Measurements from ENCODE around the gene SLC38A6. TPM values are rescaled to one million over a fixed set of nuclear protein-coding genes. Genes with fewer than 3 reads are reported as not detected.
"Not testable (repeated sequence)": the region's sequence is repeated elsewhere in the genome, so short reads cannot be mapped to it uniquely, and the experiment has no call there.

The SLC38A6 gene
- total and polyA plus RNA-seq, 4 donors, result 8.5 to 41.3 (median 16.3) TPM

DNA sequence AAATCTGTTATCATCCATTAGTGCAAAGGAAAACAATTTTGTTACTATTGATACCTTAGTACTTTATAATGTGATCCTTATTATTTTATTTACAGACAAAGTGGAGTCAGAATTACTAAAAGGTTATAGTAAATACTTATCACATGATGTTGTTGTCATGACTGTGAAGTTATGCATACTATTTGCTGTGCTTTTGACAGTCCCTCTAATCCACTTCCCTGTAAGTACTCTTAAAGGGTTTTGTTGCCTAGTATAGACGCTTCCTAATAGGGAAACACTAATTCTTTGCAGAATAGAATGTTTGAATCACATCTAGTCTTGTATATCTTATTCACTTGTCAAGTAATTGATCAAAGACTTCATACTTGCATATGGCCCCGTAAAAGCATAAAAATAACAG, 69.4 kb downstream of the SLC38A6 start:
- ATAC-seq (ENCODE audit: low FRiP score) (no peak), DNase-seq (no peak)
- WGBS, 2 donors, result 85 to 89% methylated on average over 2 of the region's 2 CpGs
- Histone ChIP-seq H3K36me3 (ENCODE audit: control insufficient read depth in 1 of 2, insufficient read depth in 2 of 2, low read length in 1 of 2) (no peaks in the 10 kb centered on the region), H3K4me3 (ENCODE audit: low read length in 2 of 2) (no peak overlapping the region), H3K9me3 (ENCODE audit: control insufficient read depth, low read length) (no peaks in the 10 kb centered on the region), H3K27ac (ENCODE audit: low read depth in 1 of 2, low read length in 2 of 2) (no peak overlapping the region), H3K4me1 (ENCODE audit: control insufficient read depth in 1 of 2, insufficient read depth in 2 of 2, low read length in 2 of 2) (no peaks in the 10 kb centered on the region), H3K27me3 (ENCODE audit: control insufficient read depth in 1 of 2, insufficient read depth in 2 of 2, low read length in 1 of 2) (no peaks in the 10 kb centered on the region)
- intact Hi-C loops (cut with DNase I), result no loop called here

GRCh38 chr14:61051051-61051450, 70.0 kb downstream of the SLC38A6 start:
- WGBS, 2 donors, result 23 to 32% methylated on average over 1 of the region's 1 CpG
- no peaks in the 10 kb centered on the region for H3K36me3 ChIP-seq (ENCODE audit: control insufficient read depth in 1 of 2, insufficient read depth in 2 of 2, low read length in 1 of 2)
- H3K27ac ChIP-seq (ENCODE audit: low read depth in 1 of 2, low read length in 2 of 2), result no peak overlapping the region
- peak; percentile 65 to 72 for DNase-seq
- H3K27me3 ChIP-seq (ENCODE audit: control insufficient read depth in 1 of 2, insufficient read depth in 2 of 2, low read length in 1 of 2), result no peaks in the 10 kb centered on the region
- peak; percentile 70 for ATAC-seq (ENCODE audit: low FRiP score)
- no peaks in the 10 kb centered on the region for H3K4me1 ChIP-seq (ENCODE audit: control insufficient read depth in 1 of 2, insufficient read depth in 2 of 2, low read length in 2 of 2)
- H3K9me3 ChIP-seq (ENCODE audit: control insufficient read depth, low read length), result no peaks in the 10 kb centered on the region
- no peak overlapping the region for H3K4me3 ChIP-seq (ENCODE audit: low read length in 2 of 2)
- intact Hi-C loops (cut with DNase I), result no loop called here

- WGBS, 2 donors, result 88% methylated on average over 3 of the region's 3 CpGs
Measured at GRCh38 chr14:61051621-61052020, 70.6 kb downstream of the SLC38A6 start.

GRCh38 chr14:61063461-61063860, 82.4 kb downstream of the SLC38A6 start:
- Histone ChIP-seq H3K9me3 (ENCODE audit: control insufficient read depth, low read length) (no peaks in the 10 kb centered on the region), H3K4me1 (ENCODE audit: control insufficient read depth in 1 of 2, insufficient read depth in 2 of 2, low read length in 2 of 2) (no peaks in the 10 kb centered on the region), H3K36me3 (ENCODE audit: control insufficient read depth in 1 of 2, insufficient read depth in 2 of 2, low read length in 1 of 2) (no peaks in the 10 kb centered on the region), H3K4me3 (ENCODE audit: low read length in 2 of 2) (no peak overlapping the region), H3K27ac (ENCODE audit: low read depth in 1 of 2, low read length in 2 of 2) (no peak overlapping the region), H3K27me3 (ENCODE audit: control insufficient read depth in 1 of 2, insufficient read depth in 2 of 2, low read length in 1 of 2) (no peaks in the 10 kb centered on the region)
- DNase-seq, result no peak
- 97% methylated on average over 3 of the region's 3 CpGs for WGBS, 2 donors
- intact Hi-C loops (cut with DNase I), result no loop called here
- ATAC-seq (ENCODE audit: low FRiP score), result no peak

More at GRCh38 chr14:61051621-61052020, 70.6 kb downstream of the SLC38A6 start:
- intact Hi-C loops (cut with DNase I), result no loop called here
- DNase-seq (no peak), ATAC-seq (ENCODE audit: low FRiP score) (no peak)
- no peak overlapping the region for H3K4me3 ChIP-seq (ENCODE audit: low read length in 2 of 2)
- H3K27me3 ChIP-seq (ENCODE audit: control insufficient read depth in 1 of 2, insufficient read depth in 2 of 2, low read length in 1 of 2), result no peaks in the 10 kb centered on the region
- H3K36me3 ChIP-seq (ENCODE audit: control insufficient read depth in 1 of 2, insufficient read depth in 2 of 2, low read length in 1 of 2), result no peaks in the 10 kb centered on the region
- no peaks in the 10 kb centered on the region for H3K9me3 ChIP-seq (ENCODE audit: control insufficient read depth, low read length)
- H3K4me1 ChIP-seq (ENCODE audit: control insufficient read depth in 1 of 2, insufficient read depth in 2 of 2, low read length in 2 of 2), result no peaks in the 10 kb centered on the region
- H3K27ac ChIP-seq (ENCODE audit: low read depth in 1 of 2, low read length in 2 of 2), result no peak overlapping the region

GRCh38 chr14:61064210-61064609, 83.2 kb downstream of the SLC38A6 start:
- ATAC-seq (ENCODE audit: low FRiP score), result no peak
- no peak overlapping the region for H3K4me3 ChIP-seq (ENCODE audit: low read length in 2 of 2)
- no peaks in the 10 kb centered on the region for H3K36me3 ChIP-seq (ENCODE audit: control insufficient read depth in 1 of 2, insufficient read depth in 2 of 2, low read length in 1 of 2)
- no peaks in the 10 kb centered on the region for H3K27me3 ChIP-seq (ENCODE audit: control insufficient read depth in 1 of 2, insufficient read depth in 2 of 2, low read length in 1 of 2)
- H3K27ac ChIP-seq (ENCODE audit: low read depth in 1 of 2, low read length in 2 of 2), result no peak overlapping the region
- intact Hi-C loops (cut with DNase I), result no loop called here
- WGBS, 2 donors, result 87 to 88% methylated on average over 2 of the region's 2 CpGs
- no peaks in the 10 kb centered on the region for H3K4me1 ChIP-seq (ENCODE audit: control insufficient read depth in 1 of 2, insufficient read depth in 2 of 2, low read length in 2 of 2)
- no peak for DNase-seq
- no peaks in the 10 kb centered on the region for H3K9me3 ChIP-seq (ENCODE audit: control insufficient read depth, low read length)

DNA sequence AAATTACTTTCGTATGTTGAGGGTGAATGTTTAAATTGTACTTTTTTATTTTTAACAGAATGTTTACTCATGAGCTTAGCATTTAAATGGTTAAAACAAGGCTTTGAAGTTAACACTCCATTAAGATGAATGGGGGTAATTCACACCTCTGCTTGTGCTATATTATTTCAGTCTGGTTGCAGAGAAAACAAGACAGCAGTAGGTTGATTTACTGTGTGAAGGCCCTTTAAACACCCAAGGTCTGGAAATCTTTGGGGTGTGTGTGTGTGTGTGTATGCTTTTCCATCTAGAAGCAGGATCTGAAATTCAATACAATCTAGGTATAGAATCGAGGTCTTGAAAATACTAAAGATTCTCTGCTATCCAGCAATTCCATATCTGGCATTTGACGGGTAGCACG, 83.8 kb downstream of the SLC38A6 start:
- 90 to 92% methylated on average over 4 of the region's 4 CpGs for WGBS, 2 donors
- Histone ChIP-seq H3K36me3 (ENCODE audit: control insufficient read depth in 1 of 2, insufficient read depth in 2 of 2, low read length in 1 of 2) (no peaks in the 10 kb centered on the region), H3K9me3 (ENCODE audit: control insufficient read depth, low read length) (no peaks in the 10 kb centered on the region), H3K4me1 (ENCODE audit: control insufficient read depth in 1 of 2, insufficient read depth in 2 of 2, low read length in 2 of 2) (no peaks in the 10 kb centered on the region), H3K27ac (ENCODE audit: low read depth in 1 of 2, low read length in 2 of 2) (no peak overlapping the region), H3K27me3 (ENCODE audit: control insufficient read depth in 1 of 2, insufficient read depth in 2 of 2, low read length in 1 of 2) (no peaks in the 10 kb centered on the region), H3K4me3 (ENCODE audit: low read length in 2 of 2) (no peak overlapping the region)
- DNase-seq (no peak), ATAC-seq (ENCODE audit: low FRiP score) (no peak)
- intact Hi-C loops (cut with DNase I), result no loop called here

DNA sequence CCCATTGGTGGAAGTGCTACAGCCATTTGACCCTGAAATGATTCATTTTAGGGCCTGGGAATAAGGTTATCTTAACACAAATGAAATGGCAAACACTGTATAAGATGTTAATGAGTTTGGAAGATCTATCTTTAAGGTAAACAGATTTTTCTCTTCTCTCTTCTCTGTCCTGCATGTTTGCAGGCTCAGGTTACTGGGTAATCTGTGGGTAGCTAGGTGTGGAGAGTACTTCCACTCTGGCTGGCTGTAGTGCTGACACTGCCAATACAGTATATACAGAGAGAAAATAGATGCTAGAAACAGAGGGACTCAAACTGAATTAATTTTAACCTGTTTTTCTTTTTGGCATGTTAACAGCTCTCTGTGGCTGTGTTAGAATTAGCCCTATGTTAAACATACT, 84.6 kb downstream of the SLC38A6 start:
- DNase-seq, result no peak
- Histone ChIP-seq H3K9me3 (ENCODE audit: control insufficient read depth, low read length) (no peaks in the 10 kb centered on the region), H3K27me3 (ENCODE audit: control insufficient read depth in 1 of 2, insufficient read depth in 2 of 2, low read length in 1 of 2) (no peaks in the 10 kb centered on the region), H3K27ac (ENCODE audit: low read depth in 1 of 2, low read length in 2 of 2) (no peak overlapping the region), H3K4me3 (ENCODE audit: low read length in 2 of 2) (no peak overlapping the region), H3K4me1 (ENCODE audit: control insufficient read depth in 1 of 2, insufficient read depth in 2 of 2, low read length in 2 of 2) (no peaks in the 10 kb centered on the region), H3K36me3 (ENCODE audit: control insufficient read depth in 1 of 2, insufficient read depth in 2 of 2, low read length in 1 of 2) (no peaks in the 10 kb centered on the region)
- intact Hi-C loops (cut with DNase I), result no loop called here
- no peak for ATAC-seq (ENCODE audit: low FRiP score)

- H3K9me3 ChIP-seq (ENCODE audit: control insufficient read depth, low read length); H3K4me3 ChIP-seq (ENCODE audit: low read length in 2 of 2); H3K36me3 ChIP-seq (ENCODE audit: control insufficient read depth in 1 of 2, insufficient read depth in 2 of 2, low read length in 1 of 2); H3K4me1 ChIP-seq (ENCODE audit: control insufficient read depth in 1 of 2, insufficient read depth in 2 of 2, low read length in 2 of 2); intact Hi-C loops (cut with DNase I); DNase-seq; H3K27ac ChIP-seq (ENCODE audit: low read depth in 1 of 2, low read length in 2 of 2); ATAC-seq (ENCODE audit: low FRiP score); H3K27me3 ChIP-seq (ENCODE audit: control insufficient read depth in 1 of 2, insufficient read depth in 2 of 2, low read length in 1 of 2): not testable (repeated sequence)
Measured at GRCh38 chr14:61072442-61072841, 91.4 kb downstream of the SLC38A6 start.

DNA sequence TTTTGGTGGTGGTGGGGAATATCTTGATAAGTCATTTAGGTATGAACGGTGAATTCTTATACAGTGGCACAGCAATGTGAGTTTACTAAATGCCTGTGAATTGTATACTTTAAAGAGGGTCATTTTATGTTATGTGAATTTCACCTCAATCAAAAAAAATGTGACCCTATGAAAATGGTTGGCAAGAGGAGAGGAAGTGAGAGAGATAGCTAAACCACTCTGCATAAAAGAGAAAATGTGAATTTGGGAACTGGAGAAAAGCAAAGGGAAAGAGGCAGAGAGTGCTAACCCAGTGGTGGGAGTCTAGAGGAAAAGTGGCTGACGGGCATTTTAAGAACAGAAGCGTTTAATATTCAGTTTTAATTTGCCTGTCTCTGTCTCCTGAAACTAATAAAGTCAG, 93.8 kb downstream of the SLC38A6 start:
- Histone ChIP-seq H3K36me3 (ENCODE audit: control insufficient read depth in 1 of 2, insufficient read depth in 2 of 2, low read length in 1 of 2) (no peaks in the 10 kb centered on the region), H3K27me3 (ENCODE audit: control insufficient read depth in 1 of 2, insufficient read depth in 2 of 2, low read length in 1 of 2) (no peaks in the 10 kb centered on the region), H3K4me1 (ENCODE audit: control insufficient read depth in 1 of 2, insufficient read depth in 2 of 2, low read length in 2 of 2) (no peaks in the 10 kb centered on the region), H3K9me3 (ENCODE audit: control insufficient read depth, low read length) (no peaks in the 10 kb centered on the region), H3K27ac (ENCODE audit: low read depth in 1 of 2, low read length in 2 of 2) (no peak overlapping the region), H3K4me3 (ENCODE audit: low read length in 2 of 2) (no peak overlapping the region)
- no peak for ATAC-seq (ENCODE audit: low FRiP score)
- 91 to 95% methylated on average over 3 of the region's 3 CpGs for WGBS, 2 donors
- intact Hi-C loops (cut with DNase I), result no loop called here
- no peak for DNase-seq

Data from aorta (tissue), 5 donors.